Jurkat, Clone E6-1 (cell line): Measurements from ENCODE around the gene NCKAP1.

Experiments
- DNase-seq: peaks from one replicate; pipeline ENCODE4 v3.0.0-alpha.2; 2011; ENCODE audit warnings: low read depth, low spot score
- H3K4me3 ChIP-seq: 2 replicates; pipeline ENCODE4 v1.5.1; 2011; ENCODE audit warnings: mild to moderate bottlenecking, low read length, control low read depth, moderate library complexity

Gene NCKAP1

DNA sequence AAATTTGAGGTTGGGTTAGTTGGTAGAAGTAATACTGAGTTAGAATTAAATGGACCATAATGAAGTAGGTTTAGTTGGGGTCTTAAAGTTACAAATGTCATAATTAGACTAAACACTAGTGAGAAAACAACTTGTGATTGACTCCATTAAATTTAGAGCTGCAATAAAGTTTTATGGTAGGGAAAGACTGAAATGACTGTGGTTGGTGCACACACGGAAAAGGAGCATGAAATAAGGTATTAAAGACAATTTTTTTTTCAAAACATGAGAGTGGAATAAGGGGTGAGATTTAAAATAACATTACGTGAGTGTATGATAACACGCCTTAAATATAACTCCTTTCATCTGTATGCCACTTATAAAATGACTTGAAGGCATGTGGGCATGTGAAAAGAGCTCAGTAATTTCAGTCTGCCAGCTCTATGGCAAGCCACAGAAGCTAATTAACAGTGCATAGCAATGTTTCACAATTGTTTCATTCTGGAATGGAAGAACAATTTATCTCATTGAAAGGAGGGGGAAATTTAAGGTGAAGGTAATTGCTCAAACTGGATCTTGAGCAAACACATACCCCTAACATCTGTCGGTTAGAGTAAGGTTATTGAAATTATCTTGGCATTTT lies 173.2 kb downstream of the NCKAP1 start:
- DNase-seq, result no peak
- no peak overlapping the region for H3K4me3 ChIP-seq

- no peak for DNase-seq
- no peak overlapping the region for H3K4me3 ChIP-seq
These were observed 174.6 kb downstream of the NCKAP1 start for GRCh38 chr2:182863642-182864041.

- H3K4me3 ChIP-seq, result no peak overlapping the region
- DNase-seq, result no peak
These were observed 176.2 kb downstream of the NCKAP1 start for GRCh38 chr2:182862091-182862490.

DNA sequence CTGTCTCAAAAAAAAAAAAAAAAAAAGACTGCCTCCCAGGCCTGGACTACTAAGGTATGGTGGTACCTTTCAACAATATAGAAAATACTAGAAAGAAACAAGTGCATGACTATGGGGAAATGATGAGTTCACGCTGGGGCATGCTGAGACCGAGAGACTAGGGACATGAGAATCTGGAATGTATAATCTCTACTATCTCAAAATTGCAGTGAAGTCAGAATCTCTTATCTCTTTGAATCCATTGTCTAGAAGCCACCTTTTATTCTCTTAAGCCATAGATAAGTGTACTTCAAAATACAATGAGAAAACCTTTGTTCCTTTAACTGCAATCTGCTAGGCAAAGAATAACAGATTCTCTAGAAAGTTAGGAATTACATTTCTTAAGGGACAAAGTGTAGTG lies 177.4 kb downstream of the NCKAP1 start:
- DNase-seq, result no peak

More for the DNA sequence above, 177.4 kb downstream of the NCKAP1 start:
- H3K4me3 ChIP-seq, result no peak overlapping the region
